Measurements from ENCODE around the gene MTMR4. TPM values are rescaled to one million over a fixed set of nuclear protein-coding genes. Genes with fewer than 3 reads are reported as not detected.

Gene MTMR4
- total RNA-seq, 1 donor from 2014 or later, result 76.5 TPM

- Mint-ChIP-seq H3K27me3 (no peaks in the 10 kb centered on the region), H3K36me3 (peaks cover 36% of the 10 kb centered on the region), H3K4me1 (ENCODE audit: unreplicated experiment) (no peaks in the 10 kb centered on the region), H3K9me3 (no peaks in the 10 kb centered on the region), H3K4me3 (no peak overlapping the region), H3K27ac (no peak overlapping the region)
- no peak for TF ChIP-seq CTCF (conservative IDR thresholded peaks at IDR 0.05)
- no peak for DNase-seq (ENCODE audit: extremely low spot score, unreplicated experiment)
Observed at GRCh38 chr17:58501451-58501850, 13.0 kb downstream of the MTMR4 start.

- Mint-ChIP-seq H3K36me3 (peaks cover 39% of the 10 kb centered on the region), H3K27me3 (no peaks in the 10 kb centered on the region), H3K4me3 (no peak overlapping the region), H3K27ac (no peak overlapping the region), H3K9me3 (no peaks in the 10 kb centered on the region), H3K4me1 (ENCODE audit: unreplicated experiment) (no peaks in the 10 kb centered on the region)
- DNase-seq (ENCODE audit: extremely low spot score, unreplicated experiment), result no peak
- TF ChIP-seq CTCF (conservative IDR thresholded peaks at IDR 0.05), result no peak
Observed at GRCh38 chr17:58498177-58498828, 16.1 kb downstream of the MTMR4 start.

- no peak for TF ChIP-seq CTCF (conservative IDR thresholded peaks at IDR 0.05)
- Mint-ChIP-seq H3K27ac (peak overlapping the region; percentile 88), H3K4me1 (ENCODE audit: unreplicated experiment) (no peaks in the 10 kb centered on the region), H3K4me3 (no peak overlapping the region), H3K36me3 (peaks cover 62% of the 10 kb centered on the region), H3K27me3 (no peaks in the 10 kb centered on the region), H3K9me3 (no peaks in the 10 kb centered on the region)
- no peak for DNase-seq (ENCODE audit: extremely low spot score, unreplicated experiment)
Observed at GRCh38 chr17:58493506-58493905, 20.9 kb downstream of the MTMR4 start.

GRCh38 chr17:58492238-58493121, 22.0 kb downstream of the MTMR4 start:
- no peak for TF ChIP-seq CTCF (conservative IDR thresholded peaks at IDR 0.05)
- H3K36me3 Mint-ChIP-seq, result peaks cover 55% of the 10 kb centered on the region
- peak overlapping the region; percentile 88 for H3K27ac Mint-ChIP-seq
- H3K4me1 Mint-ChIP-seq (ENCODE audit: unreplicated experiment), result no peaks in the 10 kb centered on the region
- H3K4me3 Mint-ChIP-seq, result no peak overlapping the region
- no peaks in the 10 kb centered on the region for H3K27me3 Mint-ChIP-seq
- no peak for DNase-seq (ENCODE audit: extremely low spot score, unreplicated experiment)
- H3K9me3 Mint-ChIP-seq, result no peaks in the 10 kb centered on the region

DNA sequence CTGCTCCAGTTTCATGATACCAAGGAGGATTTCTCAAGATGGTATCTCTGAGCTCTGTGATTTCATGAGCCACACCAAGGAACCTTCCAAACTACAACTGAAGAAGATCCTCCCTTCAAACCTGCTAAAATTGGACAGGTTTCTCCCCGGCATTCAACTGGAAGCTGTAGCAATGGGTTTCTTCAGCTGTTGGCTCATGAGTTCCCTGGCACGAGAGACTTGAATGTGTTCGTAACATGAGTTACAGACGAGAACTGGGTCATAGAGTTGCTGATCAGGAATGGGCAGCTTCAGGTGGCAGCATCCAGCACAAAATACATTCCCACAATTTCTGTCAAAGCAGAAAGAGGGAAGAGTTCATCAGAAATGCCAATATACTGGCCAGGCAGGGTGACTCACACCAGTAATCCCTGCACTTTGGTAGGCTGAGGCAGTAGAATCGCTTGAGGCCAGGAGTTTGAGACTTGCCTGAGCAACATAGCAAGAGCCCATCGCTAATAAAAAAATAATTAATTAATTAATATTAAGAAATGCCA, 22.9 kb downstream of the MTMR4 start:
- no peak for TF ChIP-seq CTCF (conservative IDR thresholded peaks at IDR 0.05)
- H3K27me3 Mint-ChIP-seq, result no peaks in the 10 kb centered on the region
- peaks cover 48% of the 10 kb centered on the region for H3K36me3 Mint-ChIP-seq
- no peak overlapping the region for H3K4me3 Mint-ChIP-seq
- no peaks in the 10 kb centered on the region for H3K9me3 Mint-ChIP-seq
- no peak overlapping the region for H3K27ac Mint-ChIP-seq
- H3K4me1 Mint-ChIP-seq (ENCODE audit: unreplicated experiment), result no peaks in the 10 kb centered on the region
- no peak for DNase-seq (ENCODE audit: extremely low spot score, unreplicated experiment)
